Esophagus muscularis mucosa (tissue), 3 donors: ENCODE data around the gene CNTNAP3B.
"Not testable (repeated sequence)": the region's sequence is repeated elsewhere in the genome, so short reads cannot be mapped to it uniquely, and the experiment has no call there.

ENCODE experiments used
- POLR2A ChIP-seq: fragments of 450-650 bp; IDR thresholded peaks from one replicate; pipeline ENCODE4 v1.6.1; 2017; ENCODE audit warnings: antibody characterized with exemption, moderate library complexity, mild to moderate bottlenecking, low read depth
- TF ChIP-seq, protein P1 (sequence below), 3 experiments: fragments of 200-600 bp in 2 of 3; fragments of 450-650 bp in 1 of 3; sonication (generic) in 2 of 3; IDR thresholded peaks; one replicate each; pipeline ENCODE4 v1.5.1; 2017 to 2019; ENCODE audit warnings: antibody characterized with exemption in 3 of 3, mild to moderate bottlenecking in 2 of 3, moderate library complexity in 1 of 3

GRCh38 chr9:41938143-41938542, 191.1 kb downstream of the CNTNAP3B start:
- TF ChIP-seq, protein P1, sequence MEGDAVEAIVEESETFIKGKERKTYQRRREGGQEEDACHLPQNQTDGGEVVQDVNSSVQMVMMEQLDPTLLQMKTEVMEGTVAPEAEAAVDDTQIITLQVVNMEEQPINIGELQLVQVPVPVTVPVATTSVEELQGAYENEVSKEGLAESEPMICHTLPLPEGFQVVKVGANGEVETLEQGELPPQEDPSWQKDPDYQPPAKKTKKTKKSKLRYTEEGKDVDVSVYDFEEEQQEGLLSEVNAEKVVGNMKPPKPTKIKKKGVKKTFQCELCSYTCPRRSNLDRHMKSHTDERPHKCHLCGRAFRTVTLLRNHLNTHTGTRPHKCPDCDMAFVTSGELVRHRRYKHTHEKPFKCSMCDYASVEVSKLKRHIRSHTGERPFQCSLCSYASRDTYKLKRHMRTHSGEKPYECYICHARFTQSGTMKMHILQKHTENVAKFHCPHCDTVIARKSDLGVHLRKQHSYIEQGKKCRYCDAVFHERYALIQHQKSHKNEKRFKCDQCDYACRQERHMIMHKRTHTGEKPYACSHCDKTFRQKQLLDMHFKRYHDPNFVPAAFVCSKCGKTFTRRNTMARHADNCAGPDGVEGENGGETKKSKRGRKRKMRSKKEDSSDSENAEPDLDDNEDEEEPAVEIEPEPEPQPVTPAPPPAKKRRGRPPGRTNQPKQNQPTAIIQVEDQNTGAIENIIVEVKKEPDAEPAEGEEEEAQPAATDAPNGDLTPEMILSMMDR (IDR thresholded peaks at IDR 0.05), result not testable (repeated sequence)
- not testable (repeated sequence) for TF ChIP-seq POLR2A
